Activated naive CD8-positive, alpha-beta T cell treated with anti-CD3 and anti-CD28 coated beads, Interleukin-2, amount 10 ng/mL, durations not matched to agents 7 days and 5 days (primary cell): ENCODE data around the gene MYH16. TPM values are rescaled to one million over a fixed set of nuclear protein-coding genes. Genes with fewer than 3 reads are reported as not detected.
"Not testable (repeated sequence)": the region's sequence is repeated elsewhere in the genome, so short reads cannot be mapped to it uniquely, and the experiment has no call there.

ENCODE experiments used
- ATAC-seq: fragments of 150-1000 bp; cut with Tn5 transposase; one replicate; pipeline ENCODE4 v1.10.0; 2021; ENCODE audit warnings: low read depth, moderate library complexity
- POLR2A ChIA-PET: fragments of 350-600 bp; sonication (Branson Sonifier 250); formaldehyde crosslinking; loops from one replicate; lab custom pipeline; 2021; ENCODE audit warnings: antibody characterized with exemption; lab: Charles Lee
- DNase-seq: peaks from one replicate; pipeline ENCODE4 v3.0.0; 2021
- H3K27ac Mint-ChIP-seq: one replicate; pipeline ENCODE4 v1.8.0; 2022; ENCODE audit warnings: mild to moderate bottlenecking, mixed read lengths
- H3K27me3 Mint-ChIP-seq: one replicate; pipeline ENCODE4 v1.8.0; 2022; ENCODE audit warnings: mild to moderate bottlenecking, moderate library complexity, mixed read lengths
- H3K36me3 Mint-ChIP-seq: one replicate; pipeline ENCODE4 v1.8.0; 2021; ENCODE audit warnings: mild to moderate bottlenecking, mixed read lengths
- H3K4me1 Mint-ChIP-seq: one replicate; pipeline ENCODE4 v1.8.0; 2021; ENCODE audit warnings: mixed read lengths
- H3K4me3 Mint-ChIP-seq: one replicate; pipeline ENCODE4 v1.8.0; 2022; ENCODE audit warnings: mild to moderate bottlenecking, moderate library complexity, mixed read lengths
- H3K9me3 Mint-ChIP-seq: one replicate; pipeline ENCODE4 v1.8.0; 2021; ENCODE audit warnings: mixed read lengths
- total RNA-seq, 2 experiments: library from RNA; stranded (reverse); gene quantifications; one replicate each; pipeline ENCODE4 v1.2.3, GENCODE V29; 2021

Gene MYH16
- total RNA-seq, 2 experiments from 2014 or later: not detected

- DNase-seq (no peak), ATAC-seq (no peak)
- Mint-ChIP-seq H3K4me1 (no peaks in the 10 kb centered on the region), H3K9me3 (no peaks in the 10 kb centered on the region), H3K27ac (no peak overlapping the region), H3K4me3 (no peak overlapping the region), H3K36me3 (no peaks in the 10 kb centered on the region), H3K27me3 (peaks cover 3% of the 10 kb centered on the region)
- POLR2A ChIA-PET: no interaction called here
Observed at GRCh38 chr7:99293650-99294049, 21.0 kb downstream of the MYH16 start.

- DNase-seq (no peak), ATAC-seq (no peak)
- Mint-ChIP-seq H3K4me3 (no peak overlapping the region), H3K36me3 (no peaks in the 10 kb centered on the region), H3K27ac (no peak overlapping the region), H3K9me3 (no peaks in the 10 kb centered on the region), H3K4me1 (no peaks in the 10 kb centered on the region), H3K27me3 (peaks cover 3% of the 10 kb centered on the region)
- POLR2A ChIA-PET: no interaction called here
Observed at GRCh38 chr7:99296471-99296870, 23.8 kb downstream of the MYH16 start.

GRCh38 chr7:99301496-99301895 lies 28.9 kb downstream of the MYH16 start:
- POLR2A ChIA-PET: no interaction called here
- peaks cover 3% of the 10 kb centered on the region for H3K27me3 Mint-ChIP-seq
- no peak for ATAC-seq
- no peaks in the 10 kb centered on the region for H3K9me3 Mint-ChIP-seq
- H3K36me3 Mint-ChIP-seq: no peaks in the 10 kb centered on the region
- H3K27ac Mint-ChIP-seq: no peak overlapping the region
- no peak overlapping the region for H3K4me3 Mint-ChIP-seq
- no peak for DNase-seq
- no peaks in the 10 kb centered on the region for H3K4me1 Mint-ChIP-seq

GRCh38 chr7:99305473-99306260 lies 33.0 kb downstream of the MYH16 start:
- POLR2A ChIA-PET: no interaction called here
- ATAC-seq: no peak
- H3K9me3 Mint-ChIP-seq: no peaks in the 10 kb centered on the region
- H3K4me1 Mint-ChIP-seq: no peaks in the 10 kb centered on the region
- no peak for DNase-seq
- peaks cover 7% of the 10 kb centered on the region for H3K27me3 Mint-ChIP-seq
- H3K36me3 Mint-ChIP-seq: no peaks in the 10 kb centered on the region
- H3K27ac Mint-ChIP-seq: no peak overlapping the region
- no peak overlapping the region for H3K4me3 Mint-ChIP-seq

GRCh38 chr7:99308461-99309074 lies 35.9 kb downstream of the MYH16 start:
- Mint-ChIP-seq H3K27ac (no peak overlapping the region), H3K4me1 (peaks cover 9% of the 10 kb centered on the region), H3K27me3 (peaks cover 9% of the 10 kb centered on the region), H3K9me3 (no peaks in the 10 kb centered on the region), H3K4me3 (no peak overlapping the region), H3K36me3 (no peaks in the 10 kb centered on the region)
- POLR2A ChIA-PET: no interaction called here
- DNase-seq (no peak), ATAC-seq (no peak)

- no peak overlapping the region for H3K4me3 Mint-ChIP-seq
- peaks cover 10% of the 10 kb centered on the region for H3K4me1 Mint-ChIP-seq
- peaks cover 9% of the 10 kb centered on the region for H3K27me3 Mint-ChIP-seq
- ATAC-seq (no peak), DNase-seq (no peak)
- POLR2A ChIA-PET: no interaction called here
- no peaks in the 10 kb centered on the region for H3K9me3 Mint-ChIP-seq
- no peaks in the 10 kb centered on the region for H3K36me3 Mint-ChIP-seq
- H3K27ac Mint-ChIP-seq: no peak overlapping the region
Observed at GRCh38 chr7:99309111-99309510, 36.5 kb downstream of the MYH16 start.

- H3K27ac Mint-ChIP-seq: no peak overlapping the region
- no peaks in the 10 kb centered on the region for H3K36me3 Mint-ChIP-seq
- no peaks in the 10 kb centered on the region for H3K9me3 Mint-ChIP-seq
- no peak for ATAC-seq
- POLR2A ChIA-PET: no interaction called here
- no peak overlapping the region for H3K4me3 Mint-ChIP-seq
- DNase-seq: no peak
- peaks cover 9% of the 10 kb centered on the region for H3K27me3 Mint-ChIP-seq
- H3K4me1 Mint-ChIP-seq: peaks cover 14% of the 10 kb centered on the region
Observed at GRCh38 chr7:99310004-99310403, 37.4 kb downstream of the MYH16 start.

GRCh38 chr7:99311702-99312101 lies 39.1 kb downstream of the MYH16 start:
- Mint-ChIP-seq H3K27me3 (peaks cover 9% of the 10 kb centered on the region), H3K4me3 (no peak overlapping the region), H3K9me3 (no peaks in the 10 kb centered on the region), H3K4me1 (peaks cover 14% of the 10 kb centered on the region), H3K27ac (no peak overlapping the region), H3K36me3 (no peaks in the 10 kb centered on the region)
- ATAC-seq (no peak), DNase-seq (no peak)
- POLR2A ChIA-PET: no interaction called here

GRCh38 chr7:99312316-99313203 lies 39.9 kb downstream of the MYH16 start:
- DNase-seq: peak; percentile 74
- Mint-ChIP-seq H3K4me1 (peaks cover 14% of the 10 kb centered on the region), H3K9me3 (no peaks in the 10 kb centered on the region), H3K27me3 (peaks cover 9% of the 10 kb centered on the region), H3K36me3 (no peaks in the 10 kb centered on the region), H3K4me3 (peak overlapping the region; percentile 55), H3K27ac (no peak overlapping the region)
- ATAC-seq: peak; percentile 74
- POLR2A ChIA-PET: no interaction called here

GRCh38 chr7:99313204-99313573 lies 40.5 kb downstream of the MYH16 start:
- ATAC-seq (peak; percentile 36), DNase-seq (no peak)
- Mint-ChIP-seq H3K4me1 (peaks cover 14% of the 10 kb centered on the region), H3K9me3 (no peaks in the 10 kb centered on the region), H3K27me3 (peaks cover 9% of the 10 kb centered on the region), H3K27ac (no peak overlapping the region), H3K36me3 (no peaks in the 10 kb centered on the region), H3K4me3 (peak overlapping the region; percentile 55)
- POLR2A ChIA-PET: interaction anchor here (1.3 kb wide), 1 partner anchor 12 kb away, joined by 3 read pairs; the partner anchor contains the start of gene ARPC1A

GRCh38 chr7:99314504-99314903 lies 41.9 kb downstream of the MYH16 start:
- no peak overlapping the region for H3K27ac Mint-ChIP-seq
- no peaks in the 10 kb centered on the region for H3K9me3 Mint-ChIP-seq
- H3K27me3 Mint-ChIP-seq: peaks cover 7% of the 10 kb centered on the region
- POLR2A ChIA-PET: interaction anchor here (1.0 to 1.4 kb wide), 3 partner anchors 11 to 278 kb away, joined by 3 read pairs; partner anchors contain the start of gene ARPC1A
- no peak overlapping the region for H3K4me3 Mint-ChIP-seq
- ATAC-seq (peak; percentile 41), DNase-seq (no peak)
- H3K36me3 Mint-ChIP-seq: no peaks in the 10 kb centered on the region
- peaks cover 14% of the 10 kb centered on the region for H3K4me1 Mint-ChIP-seq

GRCh38 chr7:99320371-99320770 lies 47.7 kb downstream of the MYH16 start:
- DNase-seq (no peak), ATAC-seq (no peak)
- Mint-ChIP-seq H3K36me3 (no peaks in the 10 kb centered on the region), H3K9me3 (no peaks in the 10 kb centered on the region), H3K4me3 (no peak overlapping the region), H3K27ac (no peak overlapping the region), H3K4me1 (no peaks in the 10 kb centered on the region), H3K27me3 (peaks cover 3% of the 10 kb centered on the region)
- POLR2A ChIA-PET: no interaction called here

GRCh38 chr7:99322659-99323058 lies 50.0 kb downstream of the MYH16 start:
- H3K27ac Mint-ChIP-seq, H3K4me3 Mint-ChIP-seq, ATAC-seq, H3K36me3 Mint-ChIP-seq, H3K27me3 Mint-ChIP-seq, POLR2A ChIA-PET, H3K4me1 Mint-ChIP-seq, H3K9me3 Mint-ChIP-seq: not testable (repeated sequence)
- DNase-seq: peak; percentile 4
